Fibroblast of peridontal ligament (primary cell): Measurements from ENCODE around the gene SLCO2A1.

Experiments used
- DNase-seq: peaks from one replicate; pipeline ENCODE4 v3.0.0-alpha.2; 2010; ENCODE audit errors: extremely low read depth

SLCO2A1 gene

GRCh38 chr3:133933097-133934024, 96.4 kb downstream of the SLCO2A1 start:
- no peak for DNase-seq

- no peak for DNase-seq
Observed at GRCh38 chr3:133932009-133932408, 97.7 kb downstream of the SLCO2A1 start.

- no peak for DNase-seq
Observed at GRCh38 chr3:133931084-133931483, 98.6 kb downstream of the SLCO2A1 start.

- DNase-seq, result peak; percentile 84
Observed at GRCh38 chr3:133930341-133930933, 99.3 kb downstream of the SLCO2A1 start.

GRCh38 chr3:133928903-133929607, 100.7 kb downstream of the SLCO2A1 start:
- DNase-seq, result no peak

GRCh38 chr3:133928136-133928893, 101.4 kb downstream of the SLCO2A1 start:
- no peak for DNase-seq

GRCh38 chr3:133927540-133928066, 102.1 kb downstream of the SLCO2A1 start:
- peak; percentile 12 for DNase-seq

GRCh38 chr3:133926736-133927539, 102.8 kb downstream of the SLCO2A1 start:
- DNase-seq, result no peak

- DNase-seq, result no peak
Observed at GRCh38 chr3:133925960-133926735, 103.6 kb downstream of the SLCO2A1 start.

- no peak for DNase-seq
Observed at GRCh38 chr3:133924041-133924440, 105.7 kb downstream of the SLCO2A1 start.

- no peak for DNase-seq
Observed at GRCh38 chr3:133921592-133921991, 108.1 kb downstream of the SLCO2A1 start.

GRCh38 chr3:133917144-133917543, 112.6 kb downstream of the SLCO2A1 start:
- DNase-seq, result no peak

- DNase-seq, result no peak
Observed at GRCh38 chr3:133915685-133916658, 113.8 kb downstream of the SLCO2A1 start.

- no peak for DNase-seq
Observed at GRCh38 chr3:133914839-133915600, 114.7 kb downstream of the SLCO2A1 start.

GRCh38 chr3:133910422-133910821, 119.3 kb downstream of the SLCO2A1 start:
- no peak for DNase-seq

GRCh38 chr3:133905376-133905775, 124.3 kb downstream of the SLCO2A1 start:
- no peak for DNase-seq

- DNase-seq, result no peak
Observed at GRCh38 chr3:133901847-133902246, 127.9 kb downstream of the SLCO2A1 start.

- DNase-seq, result no peak
Observed at GRCh38 chr3:133901083-133901482, 128.6 kb downstream of the SLCO2A1 start.
